ENCODE results near the gene PRMT7.

Gene PRMT7

GRCh38 chr16:68363658-68364521 lies 53.1 kb downstream of the PRMT7 start:
- DNase-seq (ENCODE audit: low spot score): no peak

- no peak for DNase-seq (ENCODE audit: low spot score)
Observed at GRCh38 chr16:68364561-68364998, 53.8 kb downstream of the PRMT7 start.

- no peak for DNase-seq (ENCODE audit: low spot score)
Observed at GRCh38 chr16:68365167-68365817, 54.5 kb downstream of the PRMT7 start.

DNA sequence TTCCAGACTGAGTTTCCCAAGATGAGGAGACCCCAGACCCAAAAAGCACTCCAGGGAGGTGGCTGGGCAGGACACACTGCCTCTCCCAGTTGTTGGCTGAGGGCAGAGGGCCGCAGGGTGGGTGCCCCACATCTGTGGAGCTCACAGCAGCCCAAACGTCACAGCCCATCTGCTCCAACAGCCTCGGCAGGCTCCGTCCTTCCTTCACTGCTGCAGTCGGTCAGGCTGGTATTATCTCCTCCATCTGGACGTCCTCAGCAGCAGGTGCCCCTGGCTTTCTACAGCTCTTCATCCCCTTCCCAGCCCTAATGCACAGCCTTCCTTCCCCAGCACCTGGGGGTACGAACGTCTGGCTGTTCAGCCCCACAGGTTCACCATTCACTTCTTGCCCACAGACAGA lies 55.2 kb downstream of the PRMT7 start:
- no peak for DNase-seq (ENCODE audit: low spot score)

DNA sequence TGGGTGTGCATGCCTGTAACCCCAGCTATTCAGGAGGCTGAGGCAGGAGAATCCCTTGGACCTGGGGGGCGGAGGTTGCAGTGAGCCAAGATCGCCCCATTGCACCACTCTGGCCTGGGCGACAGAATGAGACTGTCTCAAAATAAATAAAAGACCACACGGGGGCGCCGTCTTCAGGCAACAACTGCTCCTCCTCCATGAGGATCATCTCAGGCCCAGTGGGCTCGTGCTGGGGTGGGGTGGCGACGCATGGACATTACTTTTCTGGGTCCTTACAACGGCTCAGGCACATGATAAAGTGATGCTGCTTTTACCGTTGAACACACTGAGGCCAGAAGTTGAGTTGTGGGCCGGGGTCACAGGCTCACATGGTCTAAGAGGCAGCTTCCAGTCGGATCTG lies 56.2 kb downstream of the PRMT7 start:
- peak; percentile 81 for DNase-seq (ENCODE audit: low spot score)

DNA sequence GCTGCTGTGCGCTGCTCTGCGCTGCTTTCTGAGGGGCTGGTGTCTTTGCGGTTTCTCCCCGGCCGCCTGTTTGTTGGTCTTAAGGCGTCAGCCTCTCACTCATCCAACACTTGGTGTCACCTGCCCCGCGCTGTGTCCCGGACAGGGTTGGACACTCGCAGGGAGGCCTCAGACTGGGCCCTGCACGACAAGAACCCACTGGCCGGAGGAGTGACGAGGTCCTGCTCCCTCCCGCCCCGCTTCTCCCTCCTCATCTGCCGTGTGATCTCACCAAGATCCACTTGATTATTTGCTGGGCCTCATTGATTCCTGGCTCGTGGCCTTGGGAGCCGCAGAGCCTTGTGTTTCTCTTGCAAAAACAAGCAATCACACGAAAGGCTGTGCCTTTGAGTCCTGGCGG lies 56.6 kb downstream of the PRMT7 start:
- DNase-seq (ENCODE audit: low spot score): no peak

DNA sequence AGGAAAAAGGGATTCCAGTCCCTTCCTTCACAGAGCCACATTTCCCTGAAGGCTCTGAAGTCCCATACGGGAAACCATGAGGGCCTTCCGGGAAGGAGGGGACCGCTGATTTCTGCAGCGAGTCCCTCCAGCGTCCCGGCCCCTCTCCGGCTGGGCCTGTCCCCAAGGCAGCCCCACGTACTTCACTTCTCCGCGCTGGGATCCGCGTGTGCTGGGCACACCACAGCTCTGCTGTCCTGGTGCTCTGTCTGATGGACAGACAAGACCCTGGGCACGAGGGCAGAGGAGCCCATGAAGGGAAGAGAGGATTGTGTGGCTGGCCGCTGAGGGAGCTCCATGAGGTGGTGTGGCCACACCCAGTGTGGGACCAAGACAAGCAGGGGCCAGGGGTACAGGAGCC lies 57.1 kb downstream of the PRMT7 start:
- DNase-seq (ENCODE audit: low spot score): no peak

DNA sequence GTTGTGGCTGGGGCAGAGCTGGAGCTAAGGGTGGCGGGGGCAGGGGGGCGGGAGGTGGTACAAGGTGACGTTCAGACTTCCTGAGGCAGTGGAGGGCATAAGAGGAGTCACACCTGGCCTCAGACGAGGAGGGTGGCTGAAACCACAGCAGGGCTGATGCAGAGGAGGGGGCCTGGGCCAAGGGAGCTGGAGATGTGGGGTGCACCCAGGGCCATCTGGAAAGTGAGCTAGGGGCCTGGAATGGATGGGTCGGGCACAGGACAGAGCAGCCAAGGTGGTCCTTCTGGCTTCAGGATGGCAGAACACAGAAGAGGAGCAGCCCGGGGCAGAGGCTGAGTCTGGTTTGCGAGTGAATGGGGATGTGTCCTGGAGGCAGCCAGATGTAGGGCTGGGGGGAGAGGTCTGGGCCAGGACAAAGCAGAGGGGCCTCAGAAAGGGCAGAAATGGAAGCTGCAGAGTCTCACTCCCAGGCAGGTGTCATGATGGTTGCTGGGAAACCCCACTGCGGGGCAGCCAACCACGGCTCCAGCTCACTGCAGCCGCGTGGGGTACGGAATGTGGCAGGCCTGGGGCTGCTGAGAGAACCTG lies 57.6 kb downstream of the PRMT7 start:
- DNase-seq (ENCODE audit: low spot score): no peak

GRCh38 chr16:68369168-68369567 lies 58.3 kb downstream of the PRMT7 start:
- no peak for DNase-seq (ENCODE audit: low spot score)

GRCh38 chr16:68369697-68370580 lies 59.1 kb downstream of the PRMT7 start:
- DNase-seq (ENCODE audit: low spot score): no peak

GRCh38 chr16:68370581-68371275 lies 59.9 kb downstream of the PRMT7 start:
- no peak for DNase-seq (ENCODE audit: low spot score)

- no peak for DNase-seq (ENCODE audit: low spot score)
Observed at GRCh38 chr16:68371276-68371651, 60.4 kb downstream of the PRMT7 start.

DNA sequence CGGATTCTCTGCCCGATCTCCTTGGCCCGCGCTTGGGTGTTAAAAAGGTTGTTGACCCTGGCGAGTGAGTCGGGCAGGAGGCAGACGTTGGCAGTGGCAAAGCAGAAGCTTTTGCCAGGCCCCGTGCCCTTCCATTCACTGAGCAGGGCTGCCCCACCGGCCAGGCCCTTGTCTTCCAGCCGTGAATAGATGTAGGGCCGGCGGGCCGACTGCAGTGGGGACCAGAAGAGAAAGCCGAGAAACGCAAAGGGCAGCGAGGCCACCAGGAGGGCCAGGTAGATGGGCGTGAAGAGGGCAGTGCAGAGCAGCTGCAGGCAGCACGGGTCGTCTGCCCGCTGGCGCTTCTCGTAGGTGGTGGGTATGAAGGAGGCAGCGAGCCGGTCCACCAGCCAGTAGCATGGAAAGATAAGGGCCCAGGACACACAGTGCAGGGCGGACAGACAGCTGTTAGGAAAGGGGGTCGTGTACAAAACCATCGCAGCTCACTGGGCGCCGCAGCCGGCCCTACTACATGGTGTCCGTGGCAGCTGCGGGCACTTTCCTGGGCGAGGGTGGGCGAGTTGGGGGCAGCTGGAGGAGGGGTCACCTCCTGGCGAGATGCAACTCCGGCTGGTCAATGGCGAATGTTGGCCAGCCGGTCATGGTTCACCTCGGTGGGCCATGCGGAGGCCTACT lies 61.0 kb downstream of the PRMT7 start:
- no peak for DNase-seq (ENCODE audit: low spot score)

GRCh38 chr16:68372381-68372720 lies 61.5 kb downstream of the PRMT7 start:
- no peak for DNase-seq (ENCODE audit: low spot score)

GRCh38 chr16:68372806-68373205 lies 62.0 kb downstream of the PRMT7 start:
- no peak for DNase-seq (ENCODE audit: low spot score)

- no peak for DNase-seq (ENCODE audit: low spot score)
Observed at GRCh38 chr16:68373528-68374245, 62.9 kb downstream of the PRMT7 start.

- DNase-seq (ENCODE audit: low spot score): no peak
Observed at GRCh38 chr16:68374246-68374805, 63.5 kb downstream of the PRMT7 start.

DNA sequence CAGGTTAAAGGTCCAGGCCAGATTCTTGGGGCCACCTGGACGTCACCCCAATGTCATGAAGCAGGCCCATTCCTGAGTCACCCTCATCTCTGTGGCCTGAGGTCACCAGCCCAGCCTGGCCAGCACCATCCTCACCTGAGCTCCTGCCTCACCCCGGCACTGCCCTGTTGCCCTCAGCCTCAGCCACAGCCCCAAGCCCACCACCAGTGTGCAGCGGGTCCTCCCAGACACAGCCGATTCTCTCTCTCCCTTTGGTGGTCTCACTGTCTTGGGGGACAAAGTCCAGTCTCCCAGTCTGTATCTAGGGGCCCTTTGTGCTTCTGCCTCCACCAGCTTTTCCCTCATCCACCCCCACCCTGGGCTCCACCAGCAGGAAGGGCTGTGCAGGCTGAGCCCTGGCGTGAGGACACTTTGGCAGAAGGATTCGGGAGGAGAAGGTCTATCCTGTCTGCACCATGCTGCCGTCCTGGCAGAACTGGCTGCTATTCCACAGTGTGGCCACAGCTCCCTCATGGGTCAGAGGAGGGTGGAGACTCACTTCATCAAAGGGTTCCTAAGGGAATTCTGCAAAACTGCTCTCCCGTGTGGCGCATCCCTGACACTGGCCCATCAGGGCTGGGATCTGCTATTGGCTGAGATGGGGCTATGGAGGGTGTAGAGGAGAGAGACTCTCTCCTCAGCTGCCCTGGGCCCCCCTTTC lies 64.3 kb downstream of the PRMT7 start:
- DNase-seq (ENCODE audit: low spot score): no peak

DNA sequence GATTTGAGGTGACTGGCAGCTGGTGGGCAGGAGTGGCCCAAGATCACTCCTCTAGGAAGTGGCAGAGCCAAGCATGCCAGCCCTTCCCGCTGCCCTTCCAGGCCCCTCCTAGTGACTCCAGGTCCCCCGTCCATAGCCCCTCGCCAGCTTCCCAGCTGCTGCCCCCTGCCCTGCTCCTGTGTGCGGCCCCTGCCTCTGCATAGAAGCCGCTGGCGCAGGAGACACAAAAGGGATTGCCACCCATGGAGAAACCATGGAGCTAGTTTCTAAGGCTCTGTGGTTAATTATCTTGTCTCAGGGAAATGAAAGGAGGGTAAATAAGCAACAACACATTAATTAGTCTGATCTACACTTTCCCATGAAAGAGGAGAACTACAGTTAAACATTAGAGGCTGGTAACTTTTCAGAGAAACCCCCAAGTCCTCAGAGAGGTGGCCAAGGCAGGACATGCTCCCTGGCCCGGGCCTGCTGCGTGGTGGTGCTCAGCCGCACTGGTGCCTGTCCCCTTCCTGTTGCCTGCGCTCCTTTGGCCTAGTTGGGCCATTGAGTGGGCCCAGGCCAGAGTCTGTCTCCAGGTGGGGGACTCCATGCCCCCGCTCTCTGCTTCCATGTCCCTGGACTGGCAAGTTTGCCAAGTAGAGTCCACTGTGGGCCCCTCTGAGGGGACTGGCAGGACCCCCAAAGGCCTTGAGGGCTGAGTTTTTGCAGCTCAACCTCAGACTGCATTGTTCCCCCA lies 65.2 kb downstream of the PRMT7 start:
- no peak for DNase-seq (ENCODE audit: low spot score)

Measured in HuH-7.5 (cell line).